NCI-H524 (cell line): ENCODE results near the gene EXTL1.

ENCODE experiments used
- DNase-seq, 2 experiments: peaks; one replicate each; lab custom pipeline; 2025; lab: John Stamatoyannopoulos, UW

Gene EXTL1

GRCh38 chr1:26069941-26070295 is 48.3 kb downstream of the EXTL1 start:
- DNase-seq, result no peak

- peak in 1 of 2 experiments; percentile 21 for DNase-seq
Observed at GRCh38 chr1:26070296-26070962, 48.9 kb downstream of the EXTL1 start.

GRCh38 chr1:26070963-26071342 is 49.4 kb downstream of the EXTL1 start:
- no peak for DNase-seq

GRCh38 chr1:26072305-26072704 is 50.7 kb downstream of the EXTL1 start:
- DNase-seq, result no peak

GRCh38 chr1:26075421-26076144 is 54.0 kb downstream of the EXTL1 start:
- DNase-seq, result no peak

- no peak for DNase-seq
Observed at GRCh38 chr1:26077524-26077923, 55.9 kb downstream of the EXTL1 start.

- DNase-seq, result no peak
Observed at GRCh38 chr1:26078286-26079177, 57.0 kb downstream of the EXTL1 start.

- DNase-seq, result no peak
Observed at GRCh38 chr1:26079178-26079563, 57.6 kb downstream of the EXTL1 start.

- DNase-seq, result no peak
Observed at GRCh38 chr1:26079960-26080814, 58.6 kb downstream of the EXTL1 start.

- DNase-seq, result no peak
Observed at GRCh38 chr1:26081267-26082019, 59.9 kb downstream of the EXTL1 start.

GRCh38 chr1:26082020-26082350 is 60.4 kb downstream of the EXTL1 start:
- DNase-seq, result no peak

- no peak for DNase-seq
Observed at GRCh38 chr1:26083208-26083607, 61.6 kb downstream of the EXTL1 start.

GRCh38 chr1:26084091-26084561 is 62.6 kb downstream of the EXTL1 start:
- DNase-seq, result no peak

GRCh38 chr1:26084844-26085243 is 63.3 kb downstream of the EXTL1 start:
- DNase-seq, result no peak
